Left renal cortex interstitium (tissue), 4 donors: ENCODE measurements around the gene BDNF. TPM values are rescaled to one million over a fixed set of nuclear protein-coding genes. Genes with fewer than 3 reads are reported as not detected.
"Not testable (repeated sequence)": the region's sequence is repeated elsewhere in the genome, so short reads cannot be mapped to it uniquely, and the experiment has no call there.

Experiments
- DNase-seq, 4 donors: peaks; one replicate each; pipeline ENCODE4 v3.0.0-alpha.2; 2013; ENCODE audit warnings: low read depth in 4 of 4, low spot score in 2 of 4, missing footprints in 1 of 4
- polyA plus RNA-seq, 4 donors: library from polyadenylated mRNA; unstranded; fragments of 120-200 nt; gene quantifications; one replicate each; pipeline ENCODE4 v1.2.1, GENCODE V29; 2013; ENCODE audit not compliant: insufficient read length in 4 of 4

The BDNF gene
- polyA plus RNA-seq = 1 to 10 TPM; 1.3 to 2.2 (median 1.4) TPM

- no peak for DNase-seq
Measured at GRCh38 chr11:27700351-27701301, at the start of gene BDNF. BDNF (minus strand) TSS chr11:27700455; CDS start chr11:27658564, 41,891 bp downstream.

- DNase-seq = no peak
Measured at GRCh38 chr11:27740362-27741013, 40.2 kb upstream of the BDNF start.

- DNase-seq = no peak
Measured at GRCh38 chr11:27735281-27735680, 35.0 kb upstream of the BDNF start.

GRCh38 chr11:27731803-27732202 lies 31.5 kb upstream of the BDNF start:
- DNase-seq = not testable (repeated sequence)

- no peak for DNase-seq
Measured at GRCh38 chr11:27726981-27727380, 26.7 kb upstream of the BDNF start.

GRCh38 chr11:27723687-27724086 lies 23.4 kb upstream of the BDNF start:
- no peak for DNase-seq

GRCh38 chr11:27722953-27723344 lies 22.7 kb upstream of the BDNF start:
- DNase-seq = no peak

- DNase-seq = no peak
Measured at GRCh38 chr11:27722117-27722952, 22.1 kb upstream of the BDNF start.

GRCh38 chr11:27721264-27722116 lies 21.2 kb upstream of the BDNF start:
- DNase-seq = no peak

GRCh38 chr11:27720277-27720830 lies 20.1 kb upstream of the BDNF start:
- DNase-seq = peak in 1 of 4 donors; percentile 75

- no peak for DNase-seq
Measured at GRCh38 chr11:27719546-27719925, 19.3 kb upstream of the BDNF start.

- no peak for DNase-seq
Measured at GRCh38 chr11:27718863-27719545, 18.7 kb upstream of the BDNF start.

- DNase-seq = no peak
Measured at GRCh38 chr11:27718346-27718862, 18.1 kb upstream of the BDNF start.

GRCh38 chr11:27717801-27718229 lies 17.6 kb upstream of the BDNF start:
- DNase-seq = no peak

- DNase-seq = no peak
Measured at GRCh38 chr11:27717377-27717776, 17.1 kb upstream of the BDNF start.

GRCh38 chr11:27716835-27717234 lies 16.6 kb upstream of the BDNF start:
- DNase-seq = no peak

GRCh38 chr11:27716216-27716615 lies 16.0 kb upstream of the BDNF start:
- no peak for DNase-seq

- DNase-seq = no peak
Measured at GRCh38 chr11:27711725-27712124, 11.5 kb upstream of the BDNF start.

GRCh38 chr11:27710536-27710935 lies 10.3 kb upstream of the BDNF start:
- DNase-seq = no peak
